Dermis microvascular lymphatic vessel endothelial cell (primary cell): ENCODE results near the gene CCT3. TPM values are rescaled to one million over a fixed set of nuclear protein-coding genes. Genes with fewer than 3 reads are reported as not detected.

ENCODE experiments used
- DNase-seq, 2 donors: peaks; one replicate each; pipeline versions ENCODE4 v3.0.0 to v3.0.0-alpha.2; 2010; ENCODE audit warnings: low read depth in 2 of 2
- total RNA-seq: library from RNA; depleted of rRNA; stranded (reverse); fragments of >200 nt; gene quantifications from 2 replicates; pipeline ENCODE4 v1.2.1, GENCODE V29; 2014

Gene CCT3
- total RNA-seq, 1 donor from 2014 or later: 559 TPM

- peak; percentile 99 for DNase-seq
These were observed 55.4 kb downstream of the CCT3 start, which contains the start of gene SMG5 for GRCh38 chr1:156282479-156283222. TSS of gene SMG5 (minus strand) at chr1:156282825. CDS start at chr1:156282680, 145 bp downstream.

GRCh38 chr1:156281693-156282478, 56.2 kb downstream of the CCT3 start:
- DNase-seq: peak in 1 of 2 donors; percentile 45

GRCh38 chr1:156281281-156281680, 56.8 kb downstream of the CCT3 start:
- peak in 1 of 2 donors; percentile 22 for DNase-seq

GRCh38 chr1:156279837-156280236, 58.3 kb downstream of the CCT3 start:
- DNase-seq: no peak

- DNase-seq: no peak
These were observed 61.1 kb downstream of the CCT3 start for GRCh38 chr1:156276966-156277381.

GRCh38 chr1:156276532-156276931, 61.6 kb downstream of the CCT3 start:
- DNase-seq: no peak

- no peak for DNase-seq
These were observed 67.8 kb downstream of the CCT3 start for GRCh38 chr1:156270314-156270713.

GRCh38 chr1:156268336-156268735, 69.8 kb downstream of the CCT3 start:
- DNase-seq: no peak

- DNase-seq: no peak
These were observed 72.0 kb downstream of the CCT3 start for GRCh38 chr1:156266051-156266450.

GRCh38 chr1:156263288-156263655, 74.8 kb downstream of the CCT3 start:
- no peak for DNase-seq

- no peak for DNase-seq
These were observed 75.4 kb downstream of the CCT3 start for GRCh38 chr1:156262461-156263287.

- DNase-seq: no peak
These were observed 77.2 kb downstream of the CCT3 start for GRCh38 chr1:156260896-156261295.

GRCh38 chr1:156259805-156260204, 78.3 kb downstream of the CCT3 start:
- DNase-seq: peak in 1 of 2 donors; percentile 25

Other genes with a start within 250 kb of the CCT3 start
- gene LMNA, start 223.6 kb downstream of the CCT3 start, total RNA-seq: 402 and 626 TPM in 2 replicates
- 0.39 and 0.51 TPM in 2 replicates for gene SEMA4A, start 184.7 kb downstream of the CCT3 start, total RNA-seq
- gene SLC25A44, start 144.2 kb downstream of the CCT3 start, total RNA-seq: 9.0 and 15.6 TPM in 2 replicates
- gene PMF1, start 125.3 kb downstream of the CCT3 start, total RNA-seq: 52.0 and 70.2 TPM in 2 replicates
- gene BGLAP, start 96.1 kb downstream of the CCT3 start, total RNA-seq: 0.26 and 0.63 TPM in 2 replicates
- 0.38 and 0.39 TPM in 2 replicates for gene PAQR6, start 90.2 kb downstream of the CCT3 start, total RNA-seq
- gene SMG5, start 55.5 kb downstream of the CCT3 start, total RNA-seq: 36.6 and 58.9 TPM in 2 replicates
- 0.51 and 0.90 TPM in 2 replicates for gene TMEM79, start 54.0 kb downstream of the CCT3 start, total RNA-seq
- 52.4 and 80.7 TPM in 2 replicates for gene GLMP, start 42.6 kb downstream of the CCT3 start, total RNA-seq
- gene VHLL, start 39.0 kb downstream of the CCT3 start, total RNA-seq: 0.13 TPM in 2 replicates
- gene TSACC, start 234 bp upstream of the CCT3 start, total RNA-seq: not detected in 2 replicates
- gene RHBG, start 30.9 kb upstream of the CCT3 start, total RNA-seq: not detected in 2 replicates
- 4.1 and 9.4 TPM in 2 replicates for gene MEF2D, start 162.5 kb upstream of the CCT3 start, total RNA-seq
- 6.8 and 12.8 TPM in 2 replicates for gene IQGAP3, start 234.3 kb upstream of the CCT3 start, total RNA-seq
- gene TTC24, start 241.4 kb upstream of the CCT3 start, total RNA-seq: not detected in 2 replicates